ENCODE data around the gene CNTN5. TPM values are rescaled to one million over a fixed set of nuclear protein-coding genes. Genes with fewer than 3 reads are reported as not detected.

CNTN5 gene
- total RNA-seq, 2 donors from 2014 or later: 0.85 to 4.2 TPM

- TF ChIP-seq CTCF (IDR thresholded peaks at IDR 0.05): no peak
- H3K4me1 ChIP-seq (ENCODE audit: control insufficient read depth in 1 of 2, low read depth in 2 of 2): no peaks in the 10 kb centered on the region
- no peaks in the 10 kb centered on the region for H3K9me3 ChIP-seq
- no peaks in the 10 kb centered on the region for H3K27me3 ChIP-seq (replicated peaks; ENCODE audit: insufficient read depth)
- no peak overlapping the region for H3K27ac ChIP-seq
- H3K36me3 ChIP-seq: no peaks in the 10 kb centered on the region
- H3K4me3 ChIP-seq: no peak overlapping the region
- no peak for DNase-seq (ENCODE audit: low spot score)
- ATAC-seq (ENCODE audit: insufficient number of reproducible peaks, low FRiP score, low read depth): no peak
These were observed 163.4 kb downstream of the CNTN5 start for GRCh38 chr11:99184146-99184545.

- H3K27ac ChIP-seq: no peak overlapping the region
- no peak for TF ChIP-seq CTCF (IDR thresholded peaks at IDR 0.05)
- no peaks in the 10 kb centered on the region for H3K4me1 ChIP-seq (ENCODE audit: control insufficient read depth in 1 of 2, low read depth in 2 of 2)
- H3K27me3 ChIP-seq (replicated peaks; ENCODE audit: insufficient read depth): no peaks in the 10 kb centered on the region
- no peak overlapping the region for H3K4me3 ChIP-seq
- DNase-seq (ENCODE audit: low spot score): no peak
- ATAC-seq (ENCODE audit: insufficient number of reproducible peaks, low FRiP score, low read depth): no peak
- no peaks in the 10 kb centered on the region for H3K9me3 ChIP-seq
- no peaks in the 10 kb centered on the region for H3K36me3 ChIP-seq
These were observed 167.5 kb downstream of the CNTN5 start for GRCh38 chr11:99188221-99188620.

GRCh38 chr11:99192716-99193115 is 172.0 kb downstream of the CNTN5 start:
- ATAC-seq (ENCODE audit: insufficient number of reproducible peaks, low FRiP score, low read depth) (no peak), DNase-seq (ENCODE audit: low spot score) (no peak)
- Histone ChIP-seq H3K36me3 (no peaks in the 10 kb centered on the region), H3K27me3 (replicated peaks; ENCODE audit: insufficient read depth) (no peaks in the 10 kb centered on the region), H3K9me3 (no peaks in the 10 kb centered on the region), H3K27ac (no peak overlapping the region), H3K4me3 (no peak overlapping the region), H3K4me1 (ENCODE audit: control insufficient read depth in 1 of 2, low read depth in 2 of 2) (no peaks in the 10 kb centered on the region)
- TF ChIP-seq CTCF (IDR thresholded peaks at IDR 0.05): no peak

GRCh38 chr11:99197477-99197876 is 176.7 kb downstream of the CNTN5 start:
- no peak for DNase-seq (ENCODE audit: low spot score)
- H3K4me3 ChIP-seq: no peak overlapping the region
- no peak for TF ChIP-seq CTCF (IDR thresholded peaks at IDR 0.05)

GRCh38 chr11:99198215-99198614 is 177.5 kb downstream of the CNTN5 start:
- no peak overlapping the region for H3K27ac ChIP-seq
- no peak for DNase-seq (ENCODE audit: low spot score)

More at GRCh38 chr11:99197477-99197876, 176.7 kb downstream of the CNTN5 start:
- no peaks in the 10 kb centered on the region for H3K9me3 ChIP-seq
- H3K27me3 ChIP-seq (replicated peaks; ENCODE audit: insufficient read depth): no peaks in the 10 kb centered on the region
- no peak overlapping the region for H3K27ac ChIP-seq
- no peaks in the 10 kb centered on the region for H3K4me1 ChIP-seq (ENCODE audit: control insufficient read depth in 1 of 2, low read depth in 2 of 2)
- ATAC-seq (ENCODE audit: insufficient number of reproducible peaks, low FRiP score, low read depth): no peak
- no peaks in the 10 kb centered on the region for H3K36me3 ChIP-seq

More at GRCh38 chr11:99198215-99198614, 177.5 kb downstream of the CNTN5 start:
- ATAC-seq (ENCODE audit: insufficient number of reproducible peaks, low FRiP score, low read depth): no peak
- Histone ChIP-seq H3K27me3 (replicated peaks; ENCODE audit: insufficient read depth) (no peaks in the 10 kb centered on the region), H3K4me3 (no peak overlapping the region), H3K36me3 (no peaks in the 10 kb centered on the region), H3K4me1 (ENCODE audit: control insufficient read depth in 1 of 2, low read depth in 2 of 2) (no peaks in the 10 kb centered on the region), H3K9me3 (no peaks in the 10 kb centered on the region)
- TF ChIP-seq CTCF (IDR thresholded peaks at IDR 0.05): no peak

All from thoracic aorta (tissue), 2 donors.